Activated CD4-positive, alpha-beta T cell treated with anti-CD3 and anti-CD28 coated beads for 36 hours (primary cell): Measurements from ENCODE around the gene LPAR1. TPM values are rescaled to one million over a fixed set of nuclear protein-coding genes. Genes with fewer than 3 reads are reported as not detected.

ENCODE experiments used
- ATAC-seq: fragments of 200-7000 bp; cut with Tn5 transposase; one replicate; pipeline ENCODE4 v1.10.0; 2021; ENCODE audit warnings: mild to moderate bottlenecking, moderate library complexity
- CTCF ChIA-PET: fragments of 350-600 bp; sonication (Branson Sonifier 250); formaldehyde crosslinking; loops from one replicate; lab custom pipeline; 2021; ENCODE audit warnings: antibody characterized with exemption; lab: Charles Lee
- POLR2A ChIA-PET: fragments of 350-600 bp; sonication (Branson Sonifier 250); formaldehyde crosslinking; loops from one replicate; lab custom pipeline; 2021; ENCODE audit warnings: antibody characterized with exemption, inconsistent platforms; lab: Charles Lee
- DNase-seq: peaks from one replicate; pipeline ENCODE4 v3.0.0-alpha.2; 2020
- H3K27ac Mint-ChIP-seq: one replicate; pipeline ENCODE4 v1.8.0; 2021; ENCODE audit warnings: mixed read lengths
- H3K27me3 Mint-ChIP-seq: one replicate; pipeline ENCODE4 v1.8.0; 2021; ENCODE audit warnings: mixed read lengths
- H3K36me3 Mint-ChIP-seq: one replicate; pipeline ENCODE4 v1.8.0; 2021; ENCODE audit warnings: low read depth, mixed read lengths
- H3K4me1 Mint-ChIP-seq: one replicate; pipeline ENCODE4 v1.8.0; 2021; ENCODE audit warnings: mixed read lengths
- H3K4me3 Mint-ChIP-seq: one replicate; pipeline ENCODE4 v1.8.0; 2021; ENCODE audit warnings: mild to moderate bottlenecking, moderate library complexity, mixed read lengths
- H3K9me3 Mint-ChIP-seq: one replicate; pipeline ENCODE4 v1.8.0; 2021; ENCODE audit warnings: low read depth, mixed read lengths
- intact Hi-C, 2 experiments: fragments of 100-400 bp; cut with DNase I in 1 of 2; cut with micrococcal nuclease in 1 of 2; formaldehyde crosslinking; loops; one replicate each; pipeline versions ENCODE4 v1.14.2 to v1.15.1; 2022 to 2024; cut with DNase I, micrococcal nuclease
- total RNA-seq, 2 experiments: library from RNA; stranded (reverse); gene quantifications; one replicate each; pipeline ENCODE4 v1.2.3, GENCODE V29; 2021

Gene LPAR1
- total RNA-seq, 2 experiments from 2014 or later, result not detected

GRCh38 chr9:110975278-110975677 is 63.0 kb downstream of the LPAR1 start:
- H3K27ac Mint-ChIP-seq, result no peak overlapping the region
- ChIA-PET POLR2A (no interaction called here), CTCF (no interaction called here)
- no peaks in the 10 kb centered on the region for H3K9me3 Mint-ChIP-seq
- no peak overlapping the region for H3K4me3 Mint-ChIP-seq
- H3K27me3 Mint-ChIP-seq, result no peaks in the 10 kb centered on the region
- no peak for DNase-seq
- intact Hi-C loops, result no loop called here
- no peaks in the 10 kb centered on the region for H3K36me3 Mint-ChIP-seq
- ATAC-seq, result no peak
- H3K4me1 Mint-ChIP-seq, result no peaks in the 10 kb centered on the region

GRCh38 chr9:110971705-110972104 is 66.6 kb downstream of the LPAR1 start:
- H3K36me3 Mint-ChIP-seq, result no peaks in the 10 kb centered on the region
- no peaks in the 10 kb centered on the region for H3K27me3 Mint-ChIP-seq
- ChIA-PET CTCF (no interaction called here), POLR2A (no interaction called here)
- H3K27ac Mint-ChIP-seq, result no peak overlapping the region
- H3K4me1 Mint-ChIP-seq, result no peaks in the 10 kb centered on the region
- intact Hi-C loops, result no loop called here
- DNase-seq, result no peak
- H3K9me3 Mint-ChIP-seq, result no peaks in the 10 kb centered on the region
- H3K4me3 Mint-ChIP-seq, result no peak overlapping the region
- ATAC-seq, result no peak

DNA sequence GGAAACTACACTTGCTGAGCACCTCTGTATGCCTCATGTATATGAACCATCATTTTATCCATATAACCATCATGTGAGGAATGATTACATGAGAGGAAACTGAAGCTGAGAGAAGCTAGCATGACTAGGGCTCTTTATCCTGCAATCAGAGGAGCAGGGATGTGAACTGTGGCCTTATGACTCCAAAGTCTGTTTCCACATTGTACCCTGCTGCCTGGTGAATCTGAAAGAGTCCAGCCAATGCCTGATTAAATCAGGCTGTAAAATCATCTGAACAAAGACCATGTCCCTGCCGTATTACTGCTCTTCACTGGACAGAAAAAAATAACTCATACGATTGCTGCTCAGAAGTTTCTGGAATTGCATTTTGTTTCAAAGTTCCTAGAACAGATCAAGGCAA is 67.0 kb downstream of the LPAR1 start:
- no peak for ATAC-seq
- CTCF ChIA-PET, result no interaction called here

GRCh38 chr9:110969971-110970386 is 68.3 kb downstream of the LPAR1 start:
- H3K9me3 Mint-ChIP-seq, result no peaks in the 10 kb centered on the region
- H3K27me3 Mint-ChIP-seq, result no peaks in the 10 kb centered on the region
- no peak for ATAC-seq
- H3K27ac Mint-ChIP-seq, result no peak overlapping the region
- ChIA-PET POLR2A (no interaction called here), CTCF (interaction anchor here (0.9 kb wide), 1 partner anchor 699 kb away, joined by 3 read pairs; no protein-coding TSS in a partner anchor)
- H3K4me3 Mint-ChIP-seq, result no peak overlapping the region
- no peaks in the 10 kb centered on the region for H3K4me1 Mint-ChIP-seq
- intact Hi-C loops, result no loop called here
- no peaks in the 10 kb centered on the region for H3K36me3 Mint-ChIP-seq
- DNase-seq, result no peak

More for the DNA sequence above, 67.0 kb downstream of the LPAR1 start:
- no peaks in the 10 kb centered on the region for H3K9me3 Mint-ChIP-seq
- no peaks in the 10 kb centered on the region for H3K27me3 Mint-ChIP-seq
- intact Hi-C loops, result no loop called here
- H3K27ac Mint-ChIP-seq, result no peak overlapping the region
- no peak for DNase-seq
- POLR2A ChIA-PET, result no interaction called here
- H3K36me3 Mint-ChIP-seq, result no peaks in the 10 kb centered on the region
- H3K4me3 Mint-ChIP-seq, result no peak overlapping the region
- H3K4me1 Mint-ChIP-seq, result no peaks in the 10 kb centered on the region

GRCh38 chr9:110968096-110968495 is 70.2 kb downstream of the LPAR1 start:
- H3K9me3 Mint-ChIP-seq, result no peaks in the 10 kb centered on the region
- H3K27me3 Mint-ChIP-seq, result no peaks in the 10 kb centered on the region
- ATAC-seq, result no peak
- H3K36me3 Mint-ChIP-seq, result no peaks in the 10 kb centered on the region
- intact Hi-C loops, result no loop called here
- DNase-seq, result no peak
- H3K4me3 Mint-ChIP-seq, result no peak overlapping the region
- H3K4me1 Mint-ChIP-seq, result no peaks in the 10 kb centered on the region
- ChIA-PET POLR2A (no interaction called here), CTCF (no interaction called here)
- no peak overlapping the region for H3K27ac Mint-ChIP-seq

- Mint-ChIP-seq H3K4me3 (no peak overlapping the region), H3K9me3 (no peaks in the 10 kb centered on the region), H3K36me3 (no peaks in the 10 kb centered on the region), H3K4me1 (no peaks in the 10 kb centered on the region), H3K27ac (no peak overlapping the region), H3K27me3 (no peaks in the 10 kb centered on the region)
- CTCF ChIA-PET, result no interaction called here
- intact Hi-C loops, result no loop called here
- ATAC-seq, result no peak
- POLR2A ChIA-PET, result no interaction called here
- no peak for DNase-seq
Observed at GRCh38 chr9:110967196-110967595, 71.1 kb downstream of the LPAR1 start.

DNA sequence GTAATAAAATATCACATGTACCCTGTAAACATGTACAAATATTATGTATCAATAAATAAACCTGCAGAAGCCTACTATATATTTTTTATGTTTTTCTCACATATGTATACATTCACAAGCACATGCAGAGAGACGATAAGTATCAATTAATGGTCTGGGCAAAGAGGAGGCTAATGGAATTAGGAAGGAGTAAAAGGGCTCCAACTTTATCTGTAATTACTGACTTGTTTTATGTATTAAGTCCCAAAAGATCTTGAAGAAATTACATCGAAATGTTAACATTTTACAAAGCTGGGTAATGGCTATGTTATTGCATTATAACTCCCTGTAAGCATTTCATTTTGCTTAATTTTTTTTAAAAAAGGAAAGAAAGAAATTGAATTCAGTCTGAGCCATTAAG is 78.0 kb downstream of the LPAR1 start:
- no peak for DNase-seq
- H3K4me3 Mint-ChIP-seq, result no peak overlapping the region
- POLR2A ChIA-PET, result no interaction called here
- ATAC-seq, result no peak
- no peak overlapping the region for H3K27ac Mint-ChIP-seq
- intact Hi-C loops, result no loop called here
- peaks cover 12% of the 10 kb centered on the region for H3K9me3 Mint-ChIP-seq
- no peaks in the 10 kb centered on the region for H3K36me3 Mint-ChIP-seq
- H3K27me3 Mint-ChIP-seq, result no peaks in the 10 kb centered on the region
- no peaks in the 10 kb centered on the region for H3K4me1 Mint-ChIP-seq
- CTCF ChIA-PET, result no interaction called here

DNA sequence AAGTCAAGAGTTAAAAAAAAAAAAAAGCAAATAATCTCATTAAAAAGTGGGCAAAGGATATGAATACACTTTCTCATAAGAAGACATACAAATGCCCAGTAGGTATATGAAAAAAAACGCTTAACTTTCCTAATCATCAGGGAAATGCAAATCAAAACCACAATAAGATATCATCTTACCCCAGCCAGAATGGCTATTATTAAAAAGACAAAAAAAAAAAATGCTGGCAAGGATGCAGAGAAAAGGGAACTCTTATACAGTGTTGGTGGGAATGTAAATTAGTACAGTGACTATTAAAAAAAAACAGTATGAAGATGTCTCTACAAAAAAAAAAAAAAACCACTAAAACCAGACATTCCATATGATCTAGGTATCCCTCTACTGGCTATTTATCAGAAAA is 79.4 kb downstream of the LPAR1 start:
- no peak for DNase-seq
- Mint-ChIP-seq H3K4me3 (no peak overlapping the region), H3K9me3 (peaks cover 18% of the 10 kb centered on the region), H3K36me3 (no peaks in the 10 kb centered on the region), H3K27ac (no peak overlapping the region), H3K4me1 (no peaks in the 10 kb centered on the region), H3K27me3 (no peaks in the 10 kb centered on the region)
- CTCF ChIA-PET, result no interaction called here
- POLR2A ChIA-PET, result no interaction called here
- intact Hi-C loops, result no loop called here
- ATAC-seq, result no peak

- ATAC-seq (no peak), DNase-seq (no peak)
- H3K4me3 Mint-ChIP-seq, result no peak overlapping the region
- no peak overlapping the region for H3K27ac Mint-ChIP-seq
- peaks cover 24% of the 10 kb centered on the region for H3K9me3 Mint-ChIP-seq
- no peaks in the 10 kb centered on the region for H3K36me3 Mint-ChIP-seq
- CTCF ChIA-PET, result no interaction called here
- POLR2A ChIA-PET, result no interaction called here
- H3K27me3 Mint-ChIP-seq, result no peaks in the 10 kb centered on the region
- intact Hi-C loops, result loop anchor here in 1 of 2 experiments (2.0 kb wide), 1 partner anchor 64 kb away; no protein-coding TSS in a partner anchor
- H3K4me1 Mint-ChIP-seq, result no peaks in the 10 kb centered on the region
Observed at GRCh38 chr9:110954822-110955291, 83.4 kb downstream of the LPAR1 start.

- intact Hi-C loops, result no loop called here
- no peak for ATAC-seq
- no peak for DNase-seq
Observed at GRCh38 chr9:110952540-110952859, 85.8 kb downstream of the LPAR1 start.

DNA sequence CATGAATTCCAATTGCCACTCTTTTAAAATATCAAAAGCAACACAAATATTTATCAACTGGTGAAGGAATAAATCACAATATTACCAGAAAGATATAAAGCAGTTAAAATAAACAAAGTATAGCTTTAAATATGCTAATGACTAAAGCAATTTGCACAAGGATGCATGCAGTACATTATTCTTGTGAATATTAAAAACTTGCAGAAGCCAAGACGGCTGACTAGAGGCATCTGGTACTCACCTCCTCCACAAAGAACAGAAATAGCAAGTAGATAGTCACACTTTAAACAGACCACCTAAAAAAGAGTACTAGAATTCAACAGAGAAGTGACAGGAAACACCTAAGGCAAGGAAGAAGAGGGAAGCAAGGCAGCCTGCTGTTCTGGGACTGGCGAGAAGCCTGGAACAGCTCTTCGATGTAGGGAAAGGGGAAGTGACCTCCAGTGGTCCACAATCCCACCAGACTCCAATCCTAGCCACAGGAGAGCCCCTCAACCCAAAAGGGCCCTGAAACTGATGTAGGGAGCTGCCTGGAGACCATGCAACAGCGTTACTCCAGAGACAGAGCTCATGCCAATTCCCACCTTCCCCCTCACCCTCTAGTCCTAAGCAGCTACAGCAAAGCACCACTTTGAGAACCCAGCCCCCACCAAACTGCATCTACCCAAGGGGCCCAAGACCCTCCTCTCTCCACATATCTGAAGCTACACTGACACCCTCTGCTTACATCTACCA is 86.3 kb downstream of the LPAR1 start:
- intact Hi-C loops, result no loop called here
- H3K4me1 Mint-ChIP-seq, result no peaks in the 10 kb centered on the region
- no peak overlapping the region for H3K4me3 Mint-ChIP-seq
- peaks cover 16% of the 10 kb centered on the region for H3K9me3 Mint-ChIP-seq
- no peaks in the 10 kb centered on the region for H3K36me3 Mint-ChIP-seq
- no peak for ATAC-seq
- no peak for DNase-seq
- ChIA-PET CTCF (no interaction called here), POLR2A (no interaction called here)
- no peak overlapping the region for H3K27ac Mint-ChIP-seq
- H3K27me3 Mint-ChIP-seq, result no peaks in the 10 kb centered on the region

More at GRCh38 chr9:110952540-110952859, 85.8 kb downstream of the LPAR1 start:
- Mint-ChIP-seq H3K4me3 (no peak overlapping the region), H3K36me3 (no peaks in the 10 kb centered on the region), H3K27me3 (no peaks in the 10 kb centered on the region), H3K27ac (no peak overlapping the region), H3K4me1 (no peaks in the 10 kb centered on the region), H3K9me3 (peaks cover 16% of the 10 kb centered on the region)
- CTCF ChIA-PET, result no interaction called here
- POLR2A ChIA-PET, result no interaction called here

DNA sequence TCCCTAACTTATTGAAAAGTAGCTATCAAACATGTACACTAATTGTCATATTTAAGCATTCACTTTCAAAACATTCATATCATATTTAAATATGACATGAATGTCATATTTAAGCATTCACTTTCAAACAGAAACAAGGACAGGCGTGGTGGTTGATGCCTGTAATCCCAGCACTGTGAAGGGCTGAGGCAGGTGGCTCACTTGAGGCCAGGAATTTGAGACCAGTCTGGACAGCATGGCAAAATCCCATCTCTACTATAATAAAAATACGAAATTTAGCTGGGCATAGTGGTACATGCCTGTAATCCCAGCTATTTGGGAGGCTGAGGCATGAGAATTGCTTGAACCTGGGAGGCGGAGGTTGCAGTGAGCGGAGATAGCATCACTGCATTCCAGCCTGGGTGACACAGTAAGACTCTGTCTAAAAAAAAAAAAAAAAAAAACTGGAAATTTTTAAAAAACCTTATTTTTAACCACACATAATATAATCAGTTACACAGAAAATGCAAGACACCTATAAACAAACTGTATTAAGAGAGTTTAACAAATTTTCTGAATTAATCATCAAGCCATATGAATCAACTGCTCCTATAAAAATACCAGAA is 88.1 kb downstream of the LPAR1 start:
- H3K27me3 Mint-ChIP-seq, result no peaks in the 10 kb centered on the region
- no peaks in the 10 kb centered on the region for H3K4me1 Mint-ChIP-seq
- H3K9me3 Mint-ChIP-seq, result peaks cover 16% of the 10 kb centered on the region
- ChIA-PET POLR2A (no interaction called here), CTCF (no interaction called here)
- no peak overlapping the region for H3K4me3 Mint-ChIP-seq
- intact Hi-C loops, result no loop called here
- no peak for DNase-seq
- ATAC-seq, result no peak
- H3K27ac Mint-ChIP-seq, result no peak overlapping the region
- H3K36me3 Mint-ChIP-seq, result no peaks in the 10 kb centered on the region
